Endodermal cell (in vitro differentiated cells): Measurements from ENCODE around the gene DPM1. TPM values are rescaled to one million over a fixed set of nuclear protein-coding genes. Genes with fewer than 3 reads are reported as not detected.

Experiments
- DNase-seq: peaks from one replicate; pipeline ENCODE4 v3.0.0-alpha.2; 2017
- H3K27ac ChIP-seq: 2 replicates; pipeline ENCODE4 v1.5.1; 2013; ENCODE audit warnings: mild to moderate bottlenecking, low read depth, low read length, moderate library complexity
- H3K27me3 ChIP-seq: 2 replicates; pipeline ENCODE4 v1.6.1; 2013; ENCODE audit warnings: mild to moderate bottlenecking, low read length, moderate library complexity; ENCODE audit not compliant: insufficient read depth, control insufficient read depth, poor library complexity, severe bottlenecking
- H3K36me3 ChIP-seq: 2 replicates; pipeline ENCODE4 v1.7.0; 2013; ENCODE audit warnings: mild to moderate bottlenecking, low read length, moderate library complexity; ENCODE audit not compliant: control insufficient read depth, insufficient read depth
- H3K4me1 ChIP-seq: one replicate; pipeline ENCODE4 v1.7.0; 2013; ENCODE audit warnings: low read length; ENCODE audit not compliant: control insufficient read depth, insufficient read depth
- H3K4me3 ChIP-seq: 2 replicates; pipeline ENCODE4 v1.5.1; 2013; ENCODE audit warnings: mild to moderate bottlenecking, low read length, moderate library complexity
- H3K9ac ChIP-seq: 2 replicates; pipeline ENCODE4 v1.6.1; 2013; ENCODE audit warnings: mild to moderate bottlenecking, low read length, moderate library complexity; ENCODE audit not compliant: poor library complexity, severe bottlenecking; ENCODE audit errors: extremely low read depth
- H3K9me3 ChIP-seq: 2 replicates; pipeline ENCODE4 v1.6.1; 2013; ENCODE audit warnings: mild to moderate bottlenecking, low read length, moderate library complexity; ENCODE audit not compliant: control insufficient read depth
- H3K27ac Mint-ChIP-seq: 2 replicates; pipeline ENCODE4 v1.8.0; 2020; ENCODE audit warnings: mixed read lengths
- H3K27me3 Mint-ChIP-seq: 2 replicates; pipeline ENCODE4 v1.8.0; 2021; ENCODE audit warnings: mild to moderate bottlenecking, mixed read lengths; ENCODE audit not compliant: insufficient read depth
- H3K36me3 Mint-ChIP-seq: 2 replicates; pipeline ENCODE4 v1.8.0; 2020; ENCODE audit warnings: low read depth, mixed read lengths
- H3K4me1 Mint-ChIP-seq: 2 replicates; pipeline ENCODE4 v1.8.0; 2020; ENCODE audit warnings: mixed read lengths
- H3K4me3 Mint-ChIP-seq: 2 replicates; pipeline ENCODE4 v1.8.0; 2020; ENCODE audit warnings: mild to moderate bottlenecking, moderate library complexity, mixed read lengths
- H3K9me3 Mint-ChIP-seq: 2 replicates; pipeline ENCODE4 v1.8.0; 2020; ENCODE audit warnings: mild to moderate bottlenecking, mixed read lengths
- CTCF ChIP-seq: fragments of 200-600 bp; sonication (generic); conservative IDR thresholded peaks from 2 replicates; pipeline ENCODE4 v1.5.0; 2021; ENCODE audit warnings: antibody characterized with exemption, mild to moderate bottlenecking
- WGBS, 2 experiments: methylation state at CpG; one replicate each; pipeline versions ENCODE4 v1.1.5 to v1.1.7; 2013; ENCODE audit warnings: missing lambda C conversion rate in 2 of 2, mixed read lengths in 1 of 2; ENCODE audit not compliant: insufficient coverage in 1 of 2, insufficient read length in 1 of 2; 5-methylcytosine and 5-hydroxymethylcytosine counted together
- total RNA-seq, 2 donors: library from RNA; stranded (reverse); fragmentation: NEBNext Ultra II Directional in 1 of 2; extraction: Animal tissue kit (Norgen Biotek cat#: 25700) in 1 of 2; gene quantifications; 2 replicates in 1 of 2; 3 replicates in 1 of 2; pipeline ENCODE4 v1.2.1, GENCODE V29; 2021

The DPM1 gene
- total RNA-seq, 2 donors from 2014 or later: 54.9 to 58.8 TPM

GRCh38 chr20:50969435-50969834 lies 11.1 kb upstream of the DPM1 start:
- Mint-ChIP-seq H3K9me3 (no peaks in the 10 kb centered on the region), H3K4me1 (peaks cover 12% of the 10 kb centered on the region), H3K36me3 (no peaks in the 10 kb centered on the region), H3K4me3 (no peak overlapping the region), H3K27me3 (peaks cover 18% of the 10 kb centered on the region), H3K27ac (no peak overlapping the region)
- H3K27me3 ChIP-seq: no peaks in the 10 kb centered on the region
- 90 to 95% methylated on average over 3 to 5 of the region's 5 CpGs for WGBS, 2 experiments
- H3K27ac ChIP-seq: no peak overlapping the region
- DNase-seq: no peak
- no peak overlapping the region for H3K9ac ChIP-seq
- no peak for TF ChIP-seq CTCF
- no peaks in the 10 kb centered on the region for H3K9me3 ChIP-seq
- H3K4me3 ChIP-seq: no peak overlapping the region
- peaks cover 3% of the 10 kb centered on the region for H3K4me1 ChIP-seq
- H3K36me3 ChIP-seq: no peaks in the 10 kb centered on the region

- no peaks in the 10 kb centered on the region for H3K36me3 Mint-ChIP-seq
These were observed 10.0 kb upstream of the DPM1 start for GRCh38 chr20:50968289-50968688.

DNA sequence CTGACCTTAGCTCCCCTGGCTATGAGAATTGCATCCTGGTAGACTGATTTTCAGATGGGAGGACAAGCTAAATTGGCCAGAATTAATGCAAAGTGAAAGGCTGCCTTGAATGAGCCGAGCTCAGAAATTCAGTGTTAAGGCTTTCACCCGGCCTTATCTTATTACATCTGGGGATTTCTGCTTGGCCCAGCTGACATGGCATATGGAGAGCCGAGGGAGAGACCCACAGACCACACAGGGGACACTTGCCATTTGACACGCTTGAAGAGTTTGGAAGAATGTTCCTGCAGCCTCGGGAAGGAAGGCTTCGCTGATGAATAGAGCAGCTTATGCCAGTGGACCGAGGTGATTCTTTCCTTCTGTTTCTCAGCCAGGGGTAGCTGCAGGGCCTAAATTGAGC lies 9.3 kb upstream of the DPM1 start:
- Mint-ChIP-seq H3K27me3 (peaks cover 21% of the 10 kb centered on the region), H3K27ac (no peak overlapping the region), H3K36me3 (no peaks in the 10 kb centered on the region), H3K4me3 (no peak overlapping the region), H3K9me3 (no peaks in the 10 kb centered on the region), H3K4me1 (peaks cover 12% of the 10 kb centered on the region)
- no peak for DNase-seq
- no peak overlapping the region for H3K4me3 ChIP-seq
- no peak overlapping the region for H3K27ac ChIP-seq
- H3K4me1 ChIP-seq: peaks cover 3% of the 10 kb centered on the region
- no peaks in the 10 kb centered on the region for H3K27me3 ChIP-seq
- no peak for TF ChIP-seq CTCF
- no peak overlapping the region for H3K9ac ChIP-seq
- H3K9me3 ChIP-seq: no peaks in the 10 kb centered on the region
- H3K36me3 ChIP-seq: no peaks in the 10 kb centered on the region
- 79 to 93% methylated on average over 6 to 7 of the region's 7 CpGs for WGBS, 2 experiments

More at GRCh38 chr20:50968289-50968688, 10.0 kb upstream of the DPM1 start:
- TF ChIP-seq CTCF: no peak
- 87 to 91% methylated on average over 9 of the region's 9 CpGs for WGBS, 2 experiments
- Histone ChIP-seq H3K9me3 (no peaks in the 10 kb centered on the region), H3K4me1 (peaks cover 3% of the 10 kb centered on the region), H3K4me3 (no peak overlapping the region), H3K27ac (no peak overlapping the region), H3K36me3 (no peaks in the 10 kb centered on the region), H3K9ac (no peak overlapping the region), H3K27me3 (no peaks in the 10 kb centered on the region)
- Mint-ChIP-seq H3K4me3 (no peak overlapping the region), H3K4me1 (peaks cover 12% of the 10 kb centered on the region), H3K9me3 (no peaks in the 10 kb centered on the region), H3K27ac (no peak overlapping the region), H3K27me3 (peaks cover 22% of the 10 kb centered on the region)
- DNase-seq: no peak
